Measurements from ENCODE around the gene SLC10A3.

- TF ChIP-seq GATA2 (IDR thresholded peaks at IDR 0.05; ENCODE audit: low read depth, low read length) (no peak), GATA3 (IDR thresholded peaks at IDR 0.05; ENCODE audit: low read depth, low read length) (no peak)
These were observed 17.4 kb upstream of the SLC10A3 start for GRCh38 chrX:154507673-154508383.

Data from SH-SY5Y (cell line).